ENCODE measurements around the gene POU6F2.

- TF ChIP-seq EZH2 (IDR thresholded peaks at IDR 0.05; ENCODE audit: borderline replicate concordance, insufficient read depth, low read depth, low read length, poor library complexity, severe bottlenecking): no peak
- TF ChIP-seq CTCF (IDR thresholded peaks at IDR 0.05): no peak
Measured at GRCh38 chr7:39304668-39305405, 327.1 kb downstream of the POU6F2 start.
